Stimulated activated effector memory CD8-positive, alpha-beta T cell treated with anti-CD3 and anti-CD28 coated beads, Interleukin-12 subunit alpha, Interleukin-12 subunit beta, amount 100 ng/mL, for 72 hours (primary cell): Measurements from ENCODE around the gene LTK.
A peak's percentile ranks its signal among the peaks of the same experiment; 100 is the strongest.

ENCODE experiments used
- ATAC-seq: fragments of 150-1000 bp; cut with Tn5 transposase; 2 replicates; pipeline ENCODE4 v1.10.0; 2021
- DNase-seq, 2 donors: peaks; one replicate each; pipeline ENCODE4 v3.0.0; 2021 to 2022; ENCODE audit warnings: low spot score in 2 of 2
- H3K27ac Mint-ChIP-seq: one replicate; pipeline ENCODE4 v1.8.0; 2022; ENCODE audit warnings: mild to moderate bottlenecking, mixed read lengths
- H3K36me3 Mint-ChIP-seq: one replicate; pipeline ENCODE4 v1.8.0; 2022; ENCODE audit warnings: mild to moderate bottlenecking, mixed read lengths
- H3K4me1 Mint-ChIP-seq: one replicate; pipeline ENCODE4 v1.8.0; 2022; ENCODE audit warnings: mixed read lengths
- H3K4me3 Mint-ChIP-seq: one replicate; pipeline ENCODE4 v1.8.0; 2022; ENCODE audit warnings: mild to moderate bottlenecking, mixed read lengths
- H3K9me3 Mint-ChIP-seq: one replicate; pipeline ENCODE4 v1.8.0; 2022; ENCODE audit warnings: mixed read lengths

Gene LTK

DNA sequence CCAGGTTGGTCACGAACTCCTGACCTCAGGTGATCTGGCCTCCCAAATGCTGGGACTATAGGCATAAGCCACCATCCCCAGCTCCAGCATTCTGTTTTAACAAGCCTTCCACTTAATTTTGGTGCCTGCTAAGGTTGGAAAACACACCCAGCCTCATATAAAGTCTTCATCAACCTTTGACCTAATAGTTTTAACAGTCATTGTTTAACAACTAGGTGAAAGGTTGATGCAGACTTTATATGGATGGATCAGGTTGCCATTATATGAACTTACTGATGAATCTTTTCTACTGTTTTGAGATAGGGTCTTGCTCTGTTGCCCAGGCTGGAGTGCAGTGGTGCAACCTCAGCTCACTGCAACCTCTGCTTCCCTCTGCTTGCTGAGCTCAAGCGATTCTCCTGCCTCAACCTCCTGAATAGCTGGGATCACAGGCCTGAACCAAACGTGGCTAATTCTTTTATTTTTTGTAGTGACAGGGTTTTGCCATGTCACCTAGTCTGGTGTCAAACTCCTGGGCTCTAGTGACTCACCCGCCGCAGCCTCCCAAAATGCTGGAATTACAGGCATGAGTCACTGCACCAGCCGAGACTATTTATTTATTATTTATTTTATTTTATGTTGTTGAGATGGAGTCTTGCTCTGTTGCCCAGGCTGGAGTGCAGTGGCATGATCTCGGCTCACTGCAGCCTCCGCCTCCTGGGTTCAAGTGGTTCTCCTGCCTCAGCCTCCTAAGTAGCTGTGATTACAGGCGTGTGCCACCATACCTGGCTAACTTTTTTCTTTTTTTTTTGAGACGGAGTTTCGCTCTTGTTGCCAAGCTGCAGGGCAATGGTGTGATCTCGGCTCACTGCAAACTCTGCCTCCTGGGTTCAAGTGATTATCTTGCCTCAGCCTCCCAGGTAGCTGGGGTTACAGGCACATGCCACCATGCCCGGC is 33.5 kb upstream of the LTK start:
- Mint-ChIP-seq H3K4me1 (peaks cover 21% of the 10 kb centered on the region), H3K27ac (no peak overlapping the region)
- no peak for DNase-seq

DNA sequence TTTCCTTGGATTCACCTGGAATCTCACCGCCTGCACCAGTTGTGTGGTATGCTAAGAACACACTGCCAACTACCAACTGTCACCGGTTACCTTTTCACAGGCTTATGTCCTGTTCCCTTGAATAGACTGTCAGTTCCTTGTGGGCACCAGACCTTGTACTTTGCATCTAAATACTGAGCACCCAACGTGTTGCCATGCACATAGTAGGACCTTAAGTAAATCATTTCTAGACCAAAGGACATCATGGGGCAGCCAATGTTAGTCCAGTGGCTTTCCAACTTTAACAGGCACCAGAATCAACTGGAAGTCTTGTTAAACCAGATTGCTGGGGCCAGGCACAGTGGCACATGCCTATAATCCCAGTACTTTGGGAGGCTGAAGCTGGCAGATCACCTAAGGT is 31.6 kb upstream of the LTK start:
- peak overlapping the region; percentile 94 for H3K27ac Mint-ChIP-seq
- H3K9me3 Mint-ChIP-seq: no peaks in the 10 kb centered on the region
- no peaks in the 10 kb centered on the region for H3K36me3 Mint-ChIP-seq
- H3K4me3 Mint-ChIP-seq: peak overlapping the region; percentile 93
- peaks cover 21% of the 10 kb centered on the region for H3K4me1 Mint-ChIP-seq
- DNase-seq (no peak), ATAC-seq (no peak)

More for the DNA sequence above, 33.5 kb upstream of the LTK start:
- ATAC-seq: no peak
- Mint-ChIP-seq H3K9me3 (no peaks in the 10 kb centered on the region), H3K36me3 (no peaks in the 10 kb centered on the region), H3K4me3 (no peak overlapping the region)

DNA sequence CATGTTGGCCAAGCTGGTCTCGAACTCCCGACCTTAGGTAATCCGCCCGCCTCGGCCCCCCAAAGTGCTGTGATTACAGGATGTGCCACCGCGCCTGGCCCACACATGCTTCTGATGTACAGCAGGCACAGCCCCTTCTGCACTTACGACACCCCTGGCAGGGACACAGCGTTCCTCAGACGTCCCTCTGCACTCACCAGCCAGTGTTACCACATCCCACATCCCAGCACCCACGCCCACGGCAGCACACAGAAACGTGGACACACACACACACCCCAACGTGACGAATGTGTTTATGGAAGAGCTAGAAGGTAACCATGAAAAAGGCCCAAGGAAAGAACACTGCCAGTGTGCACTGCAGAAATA is 31.0 kb upstream of the LTK start:
- ATAC-seq: peak; percentile 6
- H3K4me3 Mint-ChIP-seq: peak overlapping the region; percentile 93
- DNase-seq: no peak
- H3K4me1 Mint-ChIP-seq: peaks cover 21% of the 10 kb centered on the region
- H3K9me3 Mint-ChIP-seq: no peaks in the 10 kb centered on the region
- no peaks in the 10 kb centered on the region for H3K36me3 Mint-ChIP-seq
- H3K27ac Mint-ChIP-seq: peak overlapping the region; percentile 94

DNA sequence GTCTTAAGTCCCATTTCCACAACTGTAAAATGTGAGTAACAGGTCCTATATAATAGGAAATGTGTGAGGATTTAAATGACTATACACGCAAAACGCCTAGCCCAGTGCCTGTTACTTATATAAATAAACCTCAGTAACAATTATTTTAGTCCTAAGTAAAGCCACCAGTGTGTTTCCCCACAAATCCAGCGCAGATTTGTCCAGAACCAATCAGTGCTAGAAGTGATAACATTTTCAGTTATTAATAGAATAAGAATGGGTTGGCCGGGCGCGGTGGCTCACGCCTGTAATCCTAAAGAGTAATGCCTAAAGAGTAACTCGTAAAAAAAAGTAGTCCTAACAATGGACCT is 29.9 kb upstream of the LTK start:
- Mint-ChIP-seq H3K36me3 (no peaks in the 10 kb centered on the region), H3K4me3 (peak overlapping the region; percentile 93), H3K9me3 (no peaks in the 10 kb centered on the region), H3K27ac (peak overlapping the region; percentile 94), H3K4me1 (peaks cover 21% of the 10 kb centered on the region)
- ATAC-seq (no peak), DNase-seq (no peak)

DNA sequence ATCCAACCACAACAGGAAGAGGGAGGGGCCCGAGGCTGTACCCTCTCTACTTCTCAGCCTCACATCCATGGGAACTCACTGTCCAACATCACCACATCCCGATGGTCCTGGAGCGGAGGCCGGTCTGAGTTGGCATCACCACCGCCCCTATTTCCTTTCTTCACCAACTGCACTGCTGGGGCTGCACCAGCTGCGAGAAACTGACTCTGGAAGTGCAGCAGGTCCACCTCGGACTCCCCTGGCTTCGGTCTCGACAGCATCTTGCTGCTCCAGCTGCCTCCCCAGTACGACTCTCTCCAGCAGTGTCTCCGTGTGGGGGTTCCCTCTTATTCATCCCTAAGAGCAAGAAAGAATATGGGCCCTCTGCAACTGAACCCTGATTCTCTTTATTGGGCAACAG is 23.2 kb upstream of the LTK start:
- DNase-seq (no peak), ATAC-seq (no peak)
- H3K4me3 Mint-ChIP-seq: no peak overlapping the region
- no peaks in the 10 kb centered on the region for H3K9me3 Mint-ChIP-seq
- H3K4me1 Mint-ChIP-seq: peaks cover 7% of the 10 kb centered on the region
- H3K36me3 Mint-ChIP-seq: peaks cover 56% of the 10 kb centered on the region
- H3K27ac Mint-ChIP-seq: no peak overlapping the region

DNA sequence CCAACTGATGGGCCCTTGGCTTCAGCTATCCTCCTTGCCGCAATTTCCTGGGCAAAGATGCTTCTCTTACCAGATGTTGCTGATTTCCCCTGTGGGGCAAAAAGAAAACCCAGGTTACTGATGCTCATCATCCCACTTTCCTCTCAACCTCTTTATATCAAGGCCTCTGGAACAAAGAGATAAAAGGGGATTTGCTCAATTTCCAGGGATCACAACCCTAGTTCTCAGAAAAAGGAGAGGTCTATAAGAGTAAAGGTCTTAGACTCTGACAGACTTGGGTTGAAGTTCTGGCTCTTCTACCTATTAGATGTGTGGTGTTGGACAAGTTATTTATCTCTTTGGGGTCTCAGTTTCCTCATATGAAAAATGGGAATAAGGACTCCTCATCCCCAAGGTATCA is 21.9 kb upstream of the LTK start:
- no peak overlapping the region for H3K4me3 Mint-ChIP-seq
- peaks cover 68% of the 10 kb centered on the region for H3K36me3 Mint-ChIP-seq
- peaks cover 11% of the 10 kb centered on the region for H3K4me1 Mint-ChIP-seq
- ATAC-seq (no peak), DNase-seq (no peak)
- no peak overlapping the region for H3K27ac Mint-ChIP-seq
- H3K9me3 Mint-ChIP-seq: no peaks in the 10 kb centered on the region

DNA sequence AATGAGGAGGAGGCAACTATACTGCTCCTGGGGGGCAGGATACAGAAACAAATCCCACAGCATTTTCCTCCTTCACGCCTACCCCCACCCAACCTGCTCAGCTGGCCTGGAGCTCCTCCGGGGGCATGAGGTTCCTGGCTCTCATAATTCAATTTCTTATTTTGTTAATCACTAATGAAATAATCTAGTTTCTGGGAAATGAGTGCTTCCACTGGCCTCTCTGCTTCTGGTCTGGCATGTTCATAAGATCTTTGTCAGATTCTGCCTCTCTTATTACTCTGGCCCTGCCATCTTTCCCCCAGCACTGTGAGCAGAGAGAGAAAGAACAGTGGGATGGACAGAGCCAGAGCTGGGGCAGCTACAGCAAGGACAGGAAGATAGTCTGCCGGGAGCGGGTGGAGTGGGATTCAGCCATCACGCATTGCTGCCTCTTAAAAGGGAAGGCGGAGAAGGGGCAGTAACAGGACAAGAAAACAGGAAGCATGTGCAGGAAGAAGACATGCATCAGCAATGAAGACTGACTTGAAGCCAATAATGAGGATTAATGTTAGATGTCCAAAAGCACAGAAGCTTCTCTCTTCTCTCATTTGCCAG is 16.8 kb upstream of the LTK start:
- DNase-seq: no peak
- H3K4me1 Mint-ChIP-seq: peaks cover 12% of the 10 kb centered on the region
- H3K36me3 Mint-ChIP-seq: peaks cover 97% of the 10 kb centered on the region
- H3K4me3 Mint-ChIP-seq: no peak overlapping the region
- no peaks in the 10 kb centered on the region for H3K9me3 Mint-ChIP-seq
- ATAC-seq: no peak
- peak overlapping the region; percentile 87 for H3K27ac Mint-ChIP-seq

DNA sequence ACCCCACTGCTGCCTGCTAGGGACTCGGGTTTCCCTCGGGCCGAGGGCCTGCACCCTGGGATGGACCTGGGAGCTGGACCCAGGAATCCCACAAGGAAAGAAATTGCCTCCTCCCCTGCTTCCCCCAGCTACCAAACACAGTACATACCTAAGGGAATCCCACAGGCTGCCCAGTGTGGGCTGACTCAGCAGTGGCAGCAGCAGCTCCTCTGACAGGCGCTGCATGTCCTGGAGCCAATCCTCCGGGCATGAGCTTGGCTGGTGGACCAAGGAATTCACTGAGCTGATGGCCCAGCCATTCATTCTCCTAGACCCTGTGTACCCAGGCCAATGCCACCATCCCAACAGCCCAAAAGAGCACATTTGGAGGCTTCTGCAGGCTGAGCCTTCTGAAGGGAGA is 9.5 kb upstream of the LTK start:
- H3K36me3 Mint-ChIP-seq: peaks cover 60% of the 10 kb centered on the region

DNA sequence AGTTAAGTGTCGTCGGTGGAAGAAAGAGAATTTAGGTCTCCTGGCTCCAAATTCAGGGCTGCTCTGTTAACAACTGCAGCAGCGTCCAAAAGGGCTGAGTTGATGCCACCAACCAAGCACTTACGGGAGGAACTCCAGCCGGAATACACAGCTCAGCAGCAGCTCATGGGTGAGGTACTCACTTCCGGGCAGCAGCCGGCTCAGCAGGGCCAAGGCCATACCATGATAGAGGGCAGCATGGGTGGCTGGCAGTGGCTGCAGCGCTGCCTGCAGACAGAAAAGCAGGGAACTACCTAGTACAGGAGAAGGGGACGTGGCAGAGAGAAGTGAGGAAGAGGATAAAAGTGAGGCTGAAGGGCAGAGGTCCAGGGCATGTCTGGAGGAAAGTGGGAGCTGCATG is 8.0 kb upstream of the LTK start:
- Mint-ChIP-seq H3K4me1 (peaks cover 6% of the 10 kb centered on the region), H3K9me3 (no peaks in the 10 kb centered on the region), H3K27ac (peak overlapping the region; percentile 30), H3K4me3 (no peak overlapping the region), H3K36me3 (peaks cover 60% of the 10 kb centered on the region)
- ATAC-seq (no peak), DNase-seq (no peak)

More for the DNA sequence above, 9.5 kb upstream of the LTK start:
- DNase-seq (no peak), ATAC-seq (no peak)
- Mint-ChIP-seq H3K4me1 (peaks cover 2% of the 10 kb centered on the region), H3K4me3 (no peak overlapping the region), H3K9me3 (no peaks in the 10 kb centered on the region), H3K27ac (peak overlapping the region; percentile 50)

DNA sequence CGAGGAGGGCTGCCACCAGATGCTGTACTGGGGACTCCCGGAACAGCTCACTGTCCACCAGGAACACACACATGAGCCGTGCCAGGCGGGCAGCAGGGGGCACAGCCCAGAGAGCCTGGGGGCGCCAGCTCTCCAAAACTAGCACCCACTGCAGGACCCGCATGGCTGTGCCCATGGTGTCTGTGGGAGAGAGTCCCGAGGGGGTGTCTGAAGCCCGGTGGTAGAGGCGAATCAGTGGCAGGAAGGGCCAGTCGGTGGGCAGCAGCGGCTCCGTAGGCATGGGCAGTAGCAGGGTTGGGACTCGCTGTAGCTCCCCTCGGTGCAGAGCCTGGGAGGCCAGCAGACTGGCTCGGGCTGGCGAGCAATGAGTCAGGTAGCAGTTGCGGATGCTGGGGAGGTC is 7.0 kb upstream of the LTK start:
- peaks cover 53% of the 10 kb centered on the region for H3K36me3 Mint-ChIP-seq
- peaks cover 6% of the 10 kb centered on the region for H3K4me1 Mint-ChIP-seq
- ATAC-seq (no peak), DNase-seq (no peak)
- H3K9me3 Mint-ChIP-seq: no peaks in the 10 kb centered on the region
- no peak overlapping the region for H3K4me3 Mint-ChIP-seq
- H3K27ac Mint-ChIP-seq: peak overlapping the region; percentile 30

DNA sequence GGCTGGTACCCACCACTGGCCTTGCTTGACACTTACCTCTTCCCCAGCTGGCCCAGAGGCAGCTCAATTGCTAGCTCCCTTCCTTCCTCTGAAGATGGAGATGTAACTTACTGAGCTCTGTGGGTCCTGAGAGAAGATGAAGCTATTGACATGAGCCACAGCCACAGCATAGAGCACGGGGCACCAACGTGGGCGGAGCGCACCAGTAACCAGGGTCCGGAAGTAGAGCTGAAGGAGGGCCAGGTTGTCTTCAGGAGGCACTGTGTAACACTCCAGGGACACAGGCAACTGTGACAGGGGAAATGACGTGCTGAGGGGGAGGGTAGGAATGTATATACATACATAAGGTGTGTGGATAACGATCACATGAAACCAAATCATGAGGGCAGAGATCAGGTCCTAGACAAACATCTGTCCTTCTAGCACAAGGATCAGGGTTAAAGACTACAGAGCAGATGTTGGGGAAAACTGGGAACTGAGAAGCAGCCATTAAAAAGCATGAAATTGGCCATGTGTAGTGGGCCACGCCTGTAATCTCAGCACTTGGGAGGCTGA is 4.3 kb upstream of the LTK start:
- Mint-ChIP-seq H3K27ac (peak overlapping the region; percentile 75), H3K9me3 (no peaks in the 10 kb centered on the region), H3K4me1 (peaks cover 23% of the 10 kb centered on the region), H3K36me3 (peaks cover 37% of the 10 kb centered on the region), H3K4me3 (no peak overlapping the region)
- DNase-seq: no peak
- ATAC-seq: peak; percentile 29

DNA sequence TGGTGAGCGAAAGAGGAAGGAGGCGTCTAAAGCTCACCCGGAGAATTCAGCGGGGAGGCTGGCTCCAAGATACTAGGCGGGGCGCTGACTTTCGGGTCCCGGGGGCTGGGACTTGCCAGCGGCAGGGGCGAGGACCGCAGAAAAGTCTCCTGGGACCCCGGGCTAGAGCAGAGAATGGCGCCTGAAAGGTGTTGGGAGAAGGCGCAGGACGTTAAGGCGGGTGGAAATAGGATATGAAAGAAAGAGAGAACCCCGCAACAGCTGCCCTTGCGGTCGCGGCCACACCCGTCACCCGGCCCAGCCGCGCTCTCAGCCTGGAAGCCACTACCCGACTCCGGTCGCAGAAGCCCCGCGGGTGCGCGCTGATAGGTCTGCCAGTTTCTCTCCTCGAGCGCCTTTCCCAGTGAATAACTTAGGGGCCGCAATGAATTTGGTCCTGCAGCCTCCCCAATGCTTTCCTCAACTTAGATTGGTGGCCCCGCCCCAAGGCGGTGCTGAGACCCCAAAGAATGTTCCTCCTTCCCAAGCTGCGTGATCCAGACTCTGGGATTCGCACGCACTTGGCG is 604 bp downstream of the LTK start:
- DNase-seq (no peak), ATAC-seq (peak; percentile 14)
- Mint-ChIP-seq H3K4me3 (peak overlapping the region; percentile 78), H3K9me3 (no peaks in the 10 kb centered on the region), H3K36me3 (peaks cover 15% of the 10 kb centered on the region), H3K27ac (peak overlapping the region; percentile 54), H3K4me1 (peaks cover 31% of the 10 kb centered on the region)

DNA sequence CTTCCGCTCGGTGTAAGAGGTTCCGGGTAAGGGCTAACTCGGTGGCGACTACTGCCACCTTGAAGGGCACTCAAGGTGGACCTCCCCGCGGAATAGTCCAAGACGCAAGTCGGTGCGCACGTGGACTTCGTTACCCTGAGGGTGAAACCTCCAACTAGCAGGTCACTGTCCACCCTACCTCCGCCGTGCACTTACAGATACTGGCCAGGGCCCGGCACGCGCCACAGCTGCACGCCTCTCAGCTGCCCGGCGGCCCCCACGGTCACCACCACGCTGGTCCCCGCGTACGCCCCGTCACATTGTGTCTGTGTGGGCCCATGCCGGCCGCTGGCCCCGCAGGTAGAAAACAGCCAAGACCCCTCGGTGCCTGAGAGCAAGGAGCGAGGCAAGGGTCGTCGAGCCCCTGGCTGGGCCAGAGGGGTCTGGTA is 1.1 kb downstream of the LTK start:
- Mint-ChIP-seq H3K27ac (no peak overlapping the region), H3K36me3 (peaks cover 12% of the 10 kb centered on the region), H3K9me3 (no peaks in the 10 kb centered on the region), H3K4me1 (peaks cover 28% of the 10 kb centered on the region), H3K4me3 (peak overlapping the region; percentile 78)
- ATAC-seq: no peak
- DNase-seq: no peak

DNA sequence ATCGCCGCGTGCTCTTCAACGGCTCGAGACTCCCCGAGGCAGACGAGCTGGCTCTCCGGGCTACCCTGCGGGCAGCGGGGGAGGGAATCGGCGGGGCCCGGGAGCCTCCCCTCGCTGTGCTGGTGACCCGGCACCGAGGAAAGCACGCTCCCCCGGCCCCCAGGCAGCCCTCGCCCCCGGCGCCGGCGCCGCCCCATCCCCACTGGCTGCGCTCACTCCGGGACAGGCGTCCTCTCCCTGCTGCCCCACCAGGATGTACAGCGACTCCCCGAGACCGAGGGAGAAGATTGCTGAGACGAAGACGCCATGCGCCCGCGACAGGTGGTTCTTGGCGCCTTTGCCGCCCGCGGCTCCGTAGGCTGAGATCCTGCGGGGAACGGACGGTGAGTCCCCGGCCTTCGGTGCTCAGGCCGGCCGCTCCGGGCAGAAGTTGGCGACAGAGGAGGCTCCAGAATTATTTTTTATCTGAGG is 1.7 kb downstream of the LTK start:
- no peak overlapping the region for H3K27ac Mint-ChIP-seq
- DNase-seq (no peak), ATAC-seq (no peak)
- peaks cover 7% of the 10 kb centered on the region for H3K36me3 Mint-ChIP-seq
- peak overlapping the region; percentile 78 for H3K4me3 Mint-ChIP-seq
- peaks cover 28% of the 10 kb centered on the region for H3K4me1 Mint-ChIP-seq
- H3K9me3 Mint-ChIP-seq: no peaks in the 10 kb centered on the region

DNA sequence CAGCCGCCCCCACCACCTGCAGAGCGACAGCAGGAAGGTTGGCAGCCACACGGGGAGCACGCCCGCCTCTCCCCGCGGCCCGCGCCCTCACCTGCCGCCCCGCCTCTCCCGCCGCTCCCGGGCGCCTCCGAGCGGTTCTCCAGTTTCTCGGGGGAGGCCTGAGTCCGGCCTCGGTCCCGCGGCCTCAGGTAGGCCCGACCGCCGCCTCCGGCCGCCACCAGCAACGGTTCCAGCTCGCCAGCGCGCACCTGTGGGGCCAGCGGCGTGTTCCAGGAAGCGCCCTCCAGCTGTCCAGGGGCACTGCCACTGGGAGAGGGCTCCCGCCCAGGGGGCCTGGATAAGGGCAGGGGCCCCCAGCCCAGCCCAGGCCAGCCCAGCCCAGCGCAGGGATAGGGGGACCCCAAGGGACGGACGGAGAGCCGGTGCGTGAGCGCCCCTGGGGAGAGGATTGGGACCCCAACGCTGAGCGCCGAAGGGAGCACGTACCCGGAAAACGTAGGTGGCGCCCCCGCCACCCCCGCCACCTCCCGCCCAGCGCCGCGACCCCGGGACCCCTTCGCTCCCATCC is 2.2 kb downstream of the LTK start:
- Mint-ChIP-seq H3K36me3 (peaks cover 1% of the 10 kb centered on the region), H3K4me1 (peaks cover 28% of the 10 kb centered on the region), H3K4me3 (peak overlapping the region; percentile 78), H3K27ac (no peak overlapping the region), H3K9me3 (no peaks in the 10 kb centered on the region)
- DNase-seq (no peak), ATAC-seq (no peak)
